K562 (cell line): Measurements from ENCODE around the gene ENDOD1. TPM values are rescaled to one million over a fixed set of nuclear protein-coding genes. Genes with fewer than 3 reads are reported as not detected.

Experiments
- NR4A1 ChIP-seq, 2 experiments: fragments of 250-450 bp in 1 of 2; fragments of 450-650 bp in 1 of 2; sonication (Bioruptor Pico) in 1 of 2; IDR thresholded peaks; 2 replicates each; pipeline versions ENCODE4 v1.4.0 to v1.6.1; 2016 to 2020; ENCODE audit warnings: mild to moderate bottlenecking in 2 of 2, missing compliant biosample characterization in 1 of 2, missing genetic modification characterization in 1 of 2, moderate library complexity in 1 of 2
- POLR2AphosphoS2 ChIP-seq: IDR thresholded peaks from 2 replicates; pipeline ENCODE4 v1.6.1; 2012; ENCODE audit warnings: low read length, improper control_type of control experiment
- ZNF253 ChIP-seq: fragments of 250-450 bp; sonication (Bioruptor Pico); conservative IDR thresholded peaks from 2 replicates; pipeline ENCODE4 v1.6.1; 2021; ENCODE audit warnings: mild to moderate bottlenecking
- polyA plus RNA-seq, 8 experiments: library from polyadenylated mRNA; depleted of rRNA in 4 of 8; stranded (reverse) in 5 of 8; unstranded in 3 of 8; fragments of >200 nt; fragmentation: Nextera tagmentation in 2 of 8; fragmentation: Illumina TruSeq in 1 of 8; extraction: Ambion mirVana in 2 of 8; extraction: Trizol in 1 of 8; gene quantifications; 2 replicates each; pipeline versions ENCODE4 v1.2.1 to v1.2.3, GENCODE V29; 2011 to 2014; ENCODE audit warnings: inconsistent platforms in 1 of 8, missing spikeins in 1 of 8
- total RNA-seq, 7 experiments: library from RNA; depleted of rRNA in 6 of 7; stranded (reverse); fragments of >200 nt in 6 of 7; fragmentation: Illumina TruSeq in 2 of 7; extraction: Trizol in 2 of 7; gene quantifications; 2 replicates each; pipeline versions ENCODE4 v1.2.1 to v1.2.3, GENCODE V29; 2011 to 2021; ENCODE audit warnings: low replicate concordance in 1 of 7
- TF ChIP-seq, protein P1 (sequence below): fragments of 450-650 bp; IDR thresholded peaks from 2 replicates; pipeline ENCODE4 v1.6.1; 2016; ENCODE audit warnings: mild to moderate bottlenecking, moderate library complexity

ENDOD1 gene
- total and polyA plus RNA-seq, 9 of the 15 experiments (the other 6 are each of a cell fraction or from before 2014, with no cell fraction given): 4.2 to 11.8 (median 9.3) TPM

DNA sequence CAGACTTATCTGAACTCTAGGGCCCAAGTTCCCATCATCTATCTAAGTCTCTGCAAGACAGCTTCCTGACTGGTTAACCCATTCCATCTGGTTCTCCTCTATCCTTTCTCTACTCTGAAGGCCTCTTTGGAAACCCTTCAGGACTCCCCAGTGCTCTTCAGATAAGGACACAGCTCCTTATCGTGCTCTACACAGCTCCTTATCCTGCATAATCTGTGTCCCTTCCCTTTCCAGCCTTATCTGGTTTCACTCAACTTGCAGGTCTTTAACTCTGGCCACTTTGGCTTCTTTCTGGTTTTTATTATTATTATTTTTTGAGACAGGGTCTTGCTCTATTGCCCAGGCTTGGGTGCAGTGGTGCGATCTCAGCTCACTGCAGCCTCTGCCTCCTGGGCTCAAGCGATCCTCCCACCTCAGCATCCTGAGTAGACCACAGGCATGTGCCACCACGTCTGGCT lies 10.6 kb downstream of the ENDOD1 start (continued):
- TF ChIP-seq, protein P1, sequence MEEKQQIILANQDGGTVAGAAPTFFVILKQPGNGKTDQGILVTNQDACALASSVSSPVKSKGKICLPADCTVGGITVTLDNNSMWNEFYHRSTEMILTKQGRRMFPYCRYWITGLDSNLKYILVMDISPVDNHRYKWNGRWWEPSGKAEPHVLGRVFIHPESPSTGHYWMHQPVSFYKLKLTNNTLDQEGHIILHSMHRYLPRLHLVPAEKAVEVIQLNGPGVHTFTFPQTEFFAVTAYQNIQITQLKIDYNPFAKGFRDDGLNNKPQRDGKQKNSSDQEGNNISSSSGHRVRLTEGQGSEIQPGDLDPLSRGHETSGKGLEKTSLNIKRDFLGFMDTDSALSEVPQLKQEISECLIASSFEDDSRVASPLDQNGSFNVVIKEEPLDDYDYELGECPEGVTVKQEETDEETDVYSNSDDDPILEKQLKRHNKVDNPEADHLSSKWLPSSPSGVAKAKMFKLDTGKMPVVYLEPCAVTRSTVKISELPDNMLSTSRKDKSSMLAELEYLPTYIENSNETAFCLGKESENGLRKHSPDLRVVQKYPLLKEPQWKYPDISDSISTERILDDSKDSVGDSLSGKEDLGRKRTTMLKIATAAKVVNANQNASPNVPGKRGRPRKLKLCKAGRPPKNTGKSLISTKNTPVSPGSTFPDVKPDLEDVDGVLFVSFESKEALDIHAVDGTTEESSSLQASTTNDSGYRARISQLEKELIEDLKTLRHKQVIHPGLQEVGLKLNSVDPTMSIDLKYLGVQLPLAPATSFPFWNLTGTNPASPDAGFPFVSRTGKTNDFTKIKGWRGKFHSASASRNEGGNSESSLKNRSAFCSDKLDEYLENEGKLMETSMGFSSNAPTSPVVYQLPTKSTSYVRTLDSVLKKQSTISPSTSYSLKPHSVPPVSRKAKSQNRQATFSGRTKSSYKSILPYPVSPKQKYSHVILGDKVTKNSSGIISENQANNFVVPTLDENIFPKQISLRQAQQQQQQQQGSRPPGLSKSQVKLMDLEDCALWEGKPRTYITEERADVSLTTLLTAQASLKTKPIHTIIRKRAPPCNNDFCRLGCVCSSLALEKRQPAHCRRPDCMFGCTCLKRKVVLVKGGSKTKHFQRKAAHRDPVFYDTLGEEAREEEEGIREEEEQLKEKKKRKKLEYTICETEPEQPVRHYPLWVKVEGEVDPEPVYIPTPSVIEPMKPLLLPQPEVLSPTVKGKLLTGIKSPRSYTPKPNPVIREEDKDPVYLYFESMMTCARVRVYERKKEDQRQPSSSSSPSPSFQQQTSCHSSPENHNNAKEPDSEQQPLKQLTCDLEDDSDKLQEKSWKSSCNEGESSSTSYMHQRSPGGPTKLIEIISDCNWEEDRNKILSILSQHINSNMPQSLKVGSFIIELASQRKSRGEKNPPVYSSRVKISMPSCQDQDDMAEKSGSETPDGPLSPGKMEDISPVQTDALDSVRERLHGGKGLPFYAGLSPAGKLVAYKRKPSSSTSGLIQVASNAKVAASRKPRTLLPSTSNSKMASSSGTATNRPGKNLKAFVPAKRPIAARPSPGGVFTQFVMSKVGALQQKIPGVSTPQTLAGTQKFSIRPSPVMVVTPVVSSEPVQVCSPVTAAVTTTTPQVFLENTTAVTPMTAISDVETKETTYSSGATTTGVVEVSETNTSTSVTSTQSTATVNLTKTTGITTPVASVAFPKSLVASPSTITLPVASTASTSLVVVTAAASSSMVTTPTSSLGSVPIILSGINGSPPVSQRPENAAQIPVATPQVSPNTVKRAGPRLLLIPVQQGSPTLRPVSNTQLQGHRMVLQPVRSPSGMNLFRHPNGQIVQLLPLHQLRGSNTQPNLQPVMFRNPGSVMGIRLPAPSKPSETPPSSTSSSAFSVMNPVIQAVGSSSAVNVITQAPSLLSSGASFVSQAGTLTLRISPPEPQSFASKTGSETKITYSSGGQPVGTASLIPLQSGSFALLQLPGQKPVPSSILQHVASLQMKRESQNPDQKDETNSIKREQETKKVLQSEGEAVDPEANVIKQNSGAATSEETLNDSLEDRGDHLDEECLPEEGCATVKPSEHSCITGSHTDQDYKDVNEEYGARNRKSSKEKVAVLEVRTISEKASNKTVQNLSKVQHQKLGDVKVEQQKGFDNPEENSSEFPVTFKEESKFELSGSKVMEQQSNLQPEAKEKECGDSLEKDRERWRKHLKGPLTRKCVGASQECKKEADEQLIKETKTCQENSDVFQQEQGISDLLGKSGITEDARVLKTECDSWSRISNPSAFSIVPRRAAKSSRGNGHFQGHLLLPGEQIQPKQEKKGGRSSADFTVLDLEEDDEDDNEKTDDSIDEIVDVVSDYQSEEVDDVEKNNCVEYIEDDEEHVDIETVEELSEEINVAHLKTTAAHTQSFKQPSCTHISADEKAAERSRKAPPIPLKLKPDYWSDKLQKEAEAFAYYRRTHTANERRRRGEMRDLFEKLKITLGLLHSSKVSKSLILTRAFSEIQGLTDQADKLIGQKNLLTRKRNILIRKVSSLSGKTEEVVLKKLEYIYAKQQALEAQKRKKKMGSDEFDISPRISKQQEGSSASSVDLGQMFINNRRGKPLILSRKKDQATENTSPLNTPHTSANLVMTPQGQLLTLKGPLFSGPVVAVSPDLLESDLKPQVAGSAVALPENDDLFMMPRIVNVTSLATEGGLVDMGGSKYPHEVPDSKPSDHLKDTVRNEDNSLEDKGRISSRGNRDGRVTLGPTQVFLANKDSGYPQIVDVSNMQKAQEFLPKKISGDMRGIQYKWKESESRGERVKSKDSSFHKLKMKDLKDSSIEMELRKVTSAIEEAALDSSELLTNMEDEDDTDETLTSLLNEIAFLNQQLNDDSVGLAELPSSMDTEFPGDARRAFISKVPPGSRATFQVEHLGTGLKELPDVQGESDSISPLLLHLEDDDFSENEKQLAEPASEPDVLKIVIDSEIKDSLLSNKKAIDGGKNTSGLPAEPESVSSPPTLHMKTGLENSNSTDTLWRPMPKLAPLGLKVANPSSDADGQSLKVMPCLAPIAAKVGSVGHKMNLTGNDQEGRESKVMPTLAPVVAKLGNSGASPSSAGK: no peak
- TF ChIP-seq ZNF253: no peak
- TF ChIP-seq NR4A1 (CRISPR knock-in tag; IDR thresholded peaks at IDR 0.05): no peak
- peak; percentile 59 for TF ChIP-seq NR4A1 (tag; IDR thresholded peaks at IDR 0.05)
- no peak for TF ChIP-seq POLR2AphosphoS2
